HL-60 (cell line): ENCODE results near the gene ANKRD28.

Experiments used
- CTCF ChIP-seq: IDR thresholded peaks from one replicate; pipeline ENCODE4 v1.5.1; 2011; ENCODE audit warnings: low read length, control low read depth, inconsistent platforms; ENCODE audit not compliant: insufficient read depth
- REST ChIP-seq: IDR thresholded peaks from 2 replicates; pipeline ENCODE4 v1.6.1; 2012; ENCODE audit warnings: low read depth; ENCODE audit not compliant: insufficient replicate concordance
- SPI1 ChIP-seq: IDR thresholded peaks from 2 replicates; pipeline ENCODE4 v1.6.1; 2012; ENCODE audit warnings: low read depth, mild to moderate bottlenecking, borderline replicate concordance

- TF ChIP-seq SPI1 (no peak), CTCF (no peak), REST (no peak)
These were observed 142.9 kb downstream of the ANKRD28 start for GRCh38 chr3:15654891-15655290.
